ENCODE results near the gene IFT43.

DNA sequence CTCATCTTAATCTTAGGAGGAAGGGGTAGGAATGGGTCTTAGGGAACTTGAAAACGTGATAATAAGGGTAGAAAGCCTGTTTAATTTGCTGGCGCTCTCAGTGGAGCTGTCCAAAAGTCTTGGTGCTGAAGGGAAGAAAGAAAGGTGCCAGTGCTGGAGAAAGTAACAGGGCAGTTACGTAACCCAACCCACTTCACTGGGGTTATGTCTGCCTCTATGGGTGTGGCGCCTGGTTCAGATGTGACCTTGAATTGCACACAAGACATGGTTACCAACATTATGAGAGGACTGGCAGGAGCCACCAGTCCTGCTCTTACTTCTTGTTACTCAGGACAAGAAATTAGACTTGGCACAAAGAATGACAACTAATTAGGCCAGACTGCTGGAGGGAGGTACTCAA, 147.5 kb downstream of the IFT43 start:
- TF ChIP-seq, protein P1, sequence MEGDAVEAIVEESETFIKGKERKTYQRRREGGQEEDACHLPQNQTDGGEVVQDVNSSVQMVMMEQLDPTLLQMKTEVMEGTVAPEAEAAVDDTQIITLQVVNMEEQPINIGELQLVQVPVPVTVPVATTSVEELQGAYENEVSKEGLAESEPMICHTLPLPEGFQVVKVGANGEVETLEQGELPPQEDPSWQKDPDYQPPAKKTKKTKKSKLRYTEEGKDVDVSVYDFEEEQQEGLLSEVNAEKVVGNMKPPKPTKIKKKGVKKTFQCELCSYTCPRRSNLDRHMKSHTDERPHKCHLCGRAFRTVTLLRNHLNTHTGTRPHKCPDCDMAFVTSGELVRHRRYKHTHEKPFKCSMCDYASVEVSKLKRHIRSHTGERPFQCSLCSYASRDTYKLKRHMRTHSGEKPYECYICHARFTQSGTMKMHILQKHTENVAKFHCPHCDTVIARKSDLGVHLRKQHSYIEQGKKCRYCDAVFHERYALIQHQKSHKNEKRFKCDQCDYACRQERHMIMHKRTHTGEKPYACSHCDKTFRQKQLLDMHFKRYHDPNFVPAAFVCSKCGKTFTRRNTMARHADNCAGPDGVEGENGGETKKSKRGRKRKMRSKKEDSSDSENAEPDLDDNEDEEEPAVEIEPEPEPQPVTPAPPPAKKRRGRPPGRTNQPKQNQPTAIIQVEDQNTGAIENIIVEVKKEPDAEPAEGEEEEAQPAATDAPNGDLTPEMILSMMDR (IDR thresholded peaks at IDR 0.05; ENCODE audit: extremely low read depth in 1 of 2, insufficient read depth in 1 of 2, low read depth in 1 of 2, low read length in 2 of 2), result no peak
- no peak for TF ChIP-seq EZH2 (IDR thresholded peaks at IDR 0.05; ENCODE audit: borderline replicate concordance, low read depth, low read length, severe bottlenecking)
- TF ChIP-seq POLR2A (IDR thresholded peaks at IDR 0.05; ENCODE audit: low read depth, low read length), result no peak
- TF ChIP-seq, protein P2, sequence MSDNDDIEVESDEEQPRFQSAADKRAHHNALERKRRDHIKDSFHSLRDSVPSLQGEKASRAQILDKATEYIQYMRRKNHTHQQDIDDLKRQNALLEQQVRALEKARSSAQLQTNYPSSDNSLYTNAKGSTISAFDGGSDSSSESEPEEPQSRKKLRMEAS (IDR thresholded peaks at IDR 0.05; ENCODE audit: insufficient read depth, insufficient read length), result no peak
- no peak for TF ChIP-seq POLR2AphosphoS5 (IDR thresholded peaks at IDR 0.05; ENCODE audit: insufficient read depth, low read depth, low read length)
- TF ChIP-seq MYC (IDR thresholded peaks at IDR 0.05; ENCODE audit: low read depth, low read length), result no peak
